ENCODE measurements around the gene NUDT19. TPM values are rescaled to one million over a fixed set of nuclear protein-coding genes. Genes with fewer than 3 reads are reported as not detected.

The NUDT19 gene
- total and polyA plus RNA-seq, 10 of the 15 experiments (the other 5 are each of a cell fraction or from before 2014, with no cell fraction given) = 8.5 to 31.0 (median 17.0) TPM

DNA sequence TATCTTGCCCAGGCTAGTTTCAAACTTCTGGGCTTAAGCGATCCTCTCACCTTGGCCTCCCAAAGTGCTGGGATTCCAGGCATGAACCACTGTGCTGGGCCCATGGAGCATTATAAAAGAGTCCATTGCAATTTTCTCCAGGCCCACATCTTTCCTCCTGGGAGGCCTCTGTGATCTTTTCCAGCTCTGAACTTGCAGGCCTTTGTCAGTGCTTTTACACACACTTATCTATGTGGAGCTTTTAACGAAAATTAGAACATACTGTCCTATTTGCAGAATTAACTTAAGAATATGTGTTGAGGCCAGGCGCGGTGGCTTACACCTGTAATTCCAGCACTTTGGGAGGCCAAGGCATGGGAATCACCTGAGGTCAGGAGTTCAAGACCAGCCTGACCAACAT lies 51.8 kb downstream of the NUDT19 start:
- Histone ChIP-seq H3K4me1 (ENCODE audit: control insufficient read depth, insufficient read depth, low read length) (peaks cover 6% of the 10 kb centered on the region), H3K36me3 (ENCODE audit: control insufficient read depth in 2 of 2, insufficient read depth in 2 of 2, low read length in 1 of 2) (no peaks in the 10 kb centered on the region), H4K20me1 (ENCODE audit: control insufficient read depth, insufficient read depth) (no peaks in the 10 kb centered on the region), H3K4me2 (ENCODE audit: control insufficient read depth, insufficient read depth) (no peak overlapping the region), H3K4me3 (no peak overlapping the region), H2AFZ (ENCODE audit: control insufficient read depth, low read depth, low read length) (no peak overlapping the region), H3K79me2 (ENCODE audit: control insufficient read depth, insufficient read depth, low read length) (no peaks in the 10 kb centered on the region), H3K9me3 (replicated peaks; ENCODE audit: control insufficient read depth, insufficient read depth, low read length) (no peaks in the 10 kb centered on the region; the same call in 2 of the 3 replicates), H3K9ac (ENCODE audit: control insufficient read depth, insufficient read depth, low read length) (no peak overlapping the region), H3K27ac (ENCODE audit: control insufficient read depth, insufficient read depth) (no peak overlapping the region), H3K27me3 (replicated peaks in 1 of 2; ENCODE audit: control insufficient read depth in 2 of 2, insufficient read depth in 2 of 2, low read length in 1 of 2) (no peaks in the 10 kb centered on the region)
- ATAC-seq (no peak), DNase-seq (ENCODE audit: low read depth, low spot score) (no peak), FAIRE-seq (no peak)
- in situ Hi-C loops (cut with MboI) = no loop called here
- ChIA-PET RAD21 (ENCODE audit: unreplicated experiment) (no interaction called here), POLR2A (no interaction called here), CTCF (no interaction called here), SMC1A (ENCODE audit: uncharacterized antibody, unreplicated experiment) (interaction anchor here (1.2 kb wide), 1 partner anchor 38 kb away, joined by 3 read pairs; no protein-coding TSS in a partner anchor)
- WGBS (ENCODE audit: insufficient coverage, insufficient replicate concordance, low lambda C conversion rate, missing lambda C conversion rate) = 66% methylated on average over 4 of the region's 4 CpGs
- no TSS peak for BruUV-seq (replicated peaks)
- intact Hi-C loops (cut with micrococcal nuclease; ENCODE audit: unreplicated experiment) = no loop called here
- TF ChIP-seq, protein P1, sequence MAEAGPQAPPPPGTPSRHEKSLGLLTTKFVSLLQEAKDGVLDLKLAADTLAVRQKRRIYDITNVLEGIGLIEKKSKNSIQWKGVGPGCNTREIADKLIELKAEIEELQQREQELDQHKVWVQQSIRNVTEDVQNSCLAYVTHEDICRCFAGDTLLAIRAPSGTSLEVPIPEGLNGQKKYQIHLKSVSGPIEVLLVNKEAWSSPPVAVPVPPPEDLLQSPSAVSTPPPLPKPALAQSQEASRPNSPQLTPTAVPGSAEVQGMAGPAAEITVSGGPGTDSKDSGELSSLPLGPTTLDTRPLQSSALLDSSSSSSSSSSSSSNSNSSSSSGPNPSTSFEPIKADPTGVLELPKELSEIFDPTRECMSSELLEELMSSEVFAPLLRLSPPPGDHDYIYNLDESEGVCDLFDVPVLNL (IDR thresholded peaks at IDR 0.05; ENCODE audit: low read depth, low read length) = no peak
- TF ChIP-seq, protein P2, sequence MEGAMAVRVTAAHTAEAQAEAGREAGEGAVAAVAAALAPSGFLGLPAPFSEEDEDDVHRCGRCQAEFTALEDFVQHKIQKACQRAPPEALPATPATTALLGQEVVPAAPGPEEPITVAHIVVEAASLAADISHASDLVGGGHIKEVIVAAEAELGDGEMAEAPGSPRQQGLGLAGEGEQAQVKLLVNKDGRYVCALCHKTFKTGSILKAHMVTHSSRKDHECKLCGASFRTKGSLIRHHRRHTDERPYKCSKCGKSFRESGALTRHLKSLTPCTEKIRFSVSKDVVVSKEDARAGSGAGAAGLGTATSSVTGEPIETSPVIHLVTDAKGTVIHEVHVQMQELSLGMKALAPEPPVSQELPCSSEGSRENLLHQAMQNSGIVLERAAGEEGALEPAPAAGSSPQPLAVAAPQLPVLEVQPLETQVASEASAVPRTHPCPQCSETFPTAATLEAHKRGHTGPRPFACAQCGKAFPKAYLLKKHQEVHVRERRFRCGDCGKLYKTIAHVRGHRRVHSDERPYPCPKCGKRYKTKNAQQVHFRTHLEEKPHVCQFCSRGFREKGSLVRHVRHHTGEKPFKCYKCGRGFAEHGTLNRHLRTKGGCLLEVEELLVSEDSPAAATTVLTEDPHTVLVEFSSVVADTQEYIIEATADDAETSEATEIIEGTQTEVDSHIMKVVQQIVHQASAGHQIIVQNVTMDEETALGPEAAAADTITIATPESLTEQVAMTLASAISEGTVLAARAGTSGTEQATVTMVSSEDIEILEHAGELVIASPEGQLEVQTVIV (IDR thresholded peaks at IDR 0.05; ENCODE audit: borderline replicate concordance, partially characterized antibody) = no peak
- TF ChIP-seq, protein P3, sequence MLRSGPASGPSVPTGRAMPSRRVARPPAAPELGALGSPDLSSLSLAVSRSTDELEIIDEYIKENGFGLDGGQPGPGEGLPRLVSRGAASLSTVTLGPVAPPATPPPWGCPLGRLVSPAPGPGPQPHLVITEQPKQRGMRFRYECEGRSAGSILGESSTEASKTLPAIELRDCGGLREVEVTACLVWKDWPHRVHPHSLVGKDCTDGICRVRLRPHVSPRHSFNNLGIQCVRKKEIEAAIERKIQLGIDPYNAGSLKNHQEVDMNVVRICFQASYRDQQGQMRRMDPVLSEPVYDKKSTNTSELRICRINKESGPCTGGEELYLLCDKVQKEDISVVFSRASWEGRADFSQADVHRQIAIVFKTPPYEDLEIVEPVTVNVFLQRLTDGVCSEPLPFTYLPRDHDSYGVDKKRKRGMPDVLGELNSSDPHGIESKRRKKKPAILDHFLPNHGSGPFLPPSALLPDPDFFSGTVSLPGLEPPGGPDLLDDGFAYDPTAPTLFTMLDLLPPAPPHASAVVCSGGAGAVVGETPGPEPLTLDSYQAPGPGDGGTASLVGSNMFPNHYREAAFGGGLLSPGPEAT (IDR thresholded peaks at IDR 0.05; ENCODE audit: low read depth) = no peak
- TF ChIP-seq NRF1 (conservative IDR thresholded peaks at IDR 0.05; ENCODE audit: low read depth, low read length) (no peak), SMAD1 (IDR thresholded peaks at IDR 0.05; ENCODE audit: low read depth, partially characterized antibody) (no peak), BRCA1 (IDR thresholded peaks at IDR 0.05; ENCODE audit: low read depth, low read length) (no peak), HCFC1 (IDR thresholded peaks at IDR 0.05; ENCODE audit: low read length) (no peak), EZH2 (IDR thresholded peaks at IDR 0.05; ENCODE audit: borderline replicate concordance, control insufficient read depth, low read depth, low read length) (no peak)
- TF ChIP-seq, protein P4, sequence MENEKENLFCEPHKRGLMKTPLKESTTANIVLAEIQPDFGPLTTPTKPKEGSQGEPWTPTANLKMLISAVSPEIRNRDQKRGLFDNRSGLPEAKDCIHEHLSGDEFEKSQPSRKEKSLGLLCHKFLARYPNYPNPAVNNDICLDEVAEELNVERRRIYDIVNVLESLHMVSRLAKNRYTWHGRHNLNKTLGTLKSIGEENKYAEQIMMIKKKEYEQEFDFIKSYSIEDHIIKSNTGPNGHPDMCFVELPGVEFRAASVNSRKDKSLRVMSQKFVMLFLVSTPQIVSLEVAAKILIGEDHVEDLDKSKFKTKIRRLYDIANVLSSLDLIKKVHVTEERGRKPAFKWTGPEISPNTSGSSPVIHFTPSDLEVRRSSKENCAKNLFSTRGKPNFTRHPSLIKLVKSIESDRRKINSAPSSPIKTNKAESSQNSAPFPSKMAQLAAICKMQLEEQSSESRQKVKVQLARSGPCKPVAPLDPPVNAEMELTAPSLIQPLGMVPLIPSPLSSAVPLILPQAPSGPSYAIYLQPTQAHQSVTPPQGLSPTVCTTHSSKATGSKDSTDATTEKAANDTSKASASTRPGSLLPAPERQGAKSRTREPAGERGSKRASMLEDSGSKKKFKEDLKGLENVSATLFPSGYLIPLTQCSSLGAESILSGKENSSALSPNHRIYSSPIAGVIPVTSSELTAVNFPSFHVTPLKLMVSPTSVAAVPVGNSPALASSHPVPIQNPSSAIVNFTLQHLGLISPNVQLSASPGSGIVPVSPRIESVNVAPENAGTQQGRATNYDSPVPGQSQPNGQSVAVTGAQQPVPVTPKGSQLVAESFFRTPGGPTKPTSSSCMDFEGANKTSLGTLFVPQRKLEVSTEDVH (IDR thresholded peaks at IDR 0.05; ENCODE audit: low read depth, partially characterized antibody) = no peak
- TF ChIP-seq, protein P5, sequence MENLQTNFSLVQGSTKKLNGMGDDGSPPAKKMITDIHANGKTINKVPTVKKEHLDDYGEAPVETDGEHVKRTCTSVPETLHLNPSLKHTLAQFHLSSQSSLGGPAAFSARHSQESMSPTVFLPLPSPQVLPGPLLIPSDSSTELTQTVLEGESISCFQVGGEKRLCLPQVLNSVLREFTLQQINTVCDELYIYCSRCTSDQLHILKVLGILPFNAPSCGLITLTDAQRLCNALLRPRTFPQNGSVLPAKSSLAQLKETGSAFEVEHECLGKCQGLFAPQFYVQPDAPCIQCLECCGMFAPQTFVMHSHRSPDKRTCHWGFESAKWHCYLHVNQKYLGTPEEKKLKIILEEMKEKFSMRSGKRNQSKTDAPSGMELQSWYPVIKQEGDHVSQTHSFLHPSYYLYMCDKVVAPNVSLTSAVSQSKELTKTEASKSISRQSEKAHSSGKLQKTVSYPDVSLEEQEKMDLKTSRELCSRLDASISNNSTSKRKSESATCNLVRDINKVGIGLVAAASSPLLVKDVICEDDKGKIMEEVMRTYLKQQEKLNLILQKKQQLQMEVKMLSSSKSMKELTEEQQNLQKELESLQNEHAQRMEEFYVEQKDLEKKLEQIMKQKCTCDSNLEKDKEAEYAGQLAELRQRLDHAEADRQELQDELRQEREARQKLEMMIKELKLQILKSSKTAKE (IDR thresholded peaks at IDR 0.05; ENCODE audit: low read depth, poor library complexity, severe bottlenecking) = no peak
